ENCODE data around the gene ARHGAP23. TPM values are rescaled to one million over a fixed set of nuclear protein-coding genes. Genes with fewer than 3 reads are reported as not detected.

The ARHGAP23 gene
- total RNA-seq, 1 donor from 2014 or later, result 157 TPM

- Mint-ChIP-seq H3K36me3 (ENCODE audit: low read depth) (no peaks in the 10 kb centered on the region), H3K27me3 (ENCODE audit: low read depth) (peaks cover 58% of the 10 kb centered on the region), H3K27ac (ENCODE audit: unreplicated experiment) (no peak overlapping the region), H3K4me3 (ENCODE audit: unreplicated experiment) (no peak overlapping the region), H3K9me3 (ENCODE audit: low read depth) (no peaks in the 10 kb centered on the region), H3K4me1 (ENCODE audit: low read depth) (peaks cover 16% of the 10 kb centered on the region)
- no peak for DNase-seq (ENCODE audit: low spot score)
- TF ChIP-seq, protein P1, sequence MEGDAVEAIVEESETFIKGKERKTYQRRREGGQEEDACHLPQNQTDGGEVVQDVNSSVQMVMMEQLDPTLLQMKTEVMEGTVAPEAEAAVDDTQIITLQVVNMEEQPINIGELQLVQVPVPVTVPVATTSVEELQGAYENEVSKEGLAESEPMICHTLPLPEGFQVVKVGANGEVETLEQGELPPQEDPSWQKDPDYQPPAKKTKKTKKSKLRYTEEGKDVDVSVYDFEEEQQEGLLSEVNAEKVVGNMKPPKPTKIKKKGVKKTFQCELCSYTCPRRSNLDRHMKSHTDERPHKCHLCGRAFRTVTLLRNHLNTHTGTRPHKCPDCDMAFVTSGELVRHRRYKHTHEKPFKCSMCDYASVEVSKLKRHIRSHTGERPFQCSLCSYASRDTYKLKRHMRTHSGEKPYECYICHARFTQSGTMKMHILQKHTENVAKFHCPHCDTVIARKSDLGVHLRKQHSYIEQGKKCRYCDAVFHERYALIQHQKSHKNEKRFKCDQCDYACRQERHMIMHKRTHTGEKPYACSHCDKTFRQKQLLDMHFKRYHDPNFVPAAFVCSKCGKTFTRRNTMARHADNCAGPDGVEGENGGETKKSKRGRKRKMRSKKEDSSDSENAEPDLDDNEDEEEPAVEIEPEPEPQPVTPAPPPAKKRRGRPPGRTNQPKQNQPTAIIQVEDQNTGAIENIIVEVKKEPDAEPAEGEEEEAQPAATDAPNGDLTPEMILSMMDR (IDR thresholded peaks at IDR 0.05), result peak; percentile 26
Measured at GRCh38 chr17:38561416-38562214, 133.4 kb downstream of the ARHGAP23 start.

Other genes starting within 250 kb of the ARHGAP23 start
- gene TBC1D3, start 235.9 kb upstream of the ARHGAP23 start, total RNA-seq, result not detected in 3 replicates
- gene MRPL45, start 131.3 kb upstream of the ARHGAP23 start, total RNA-seq, result 26.0 to 29.3 TPM (median 27.0 TPM) in 3 replicates
- 0.56 TPM in 1 of 3 replicates, not detected in the others for gene GPR179, start 84.5 kb upstream of the ARHGAP23 start, total RNA-seq
- 17.8 to 19.5 TPM (median 17.9 TPM) in 3 replicates for gene SOCS7, start 76.6 kb upstream of the ARHGAP23 start, total RNA-seq
- 0.30 to 0.51 TPM in 2 of 3 replicates, not detected in the other for gene SRCIN1, start 177.5 kb downstream of the ARHGAP23 start, total RNA-seq
- gene EPOP, start 246.5 kb downstream of the ARHGAP23 start, total RNA-seq, result 1.2 to 3.4 TPM (median 2.8 TPM) in 3 replicates

Data from chondrocyte (in vitro differentiated cells).